Panc1 (cell line): ENCODE measurements around the gene MTRFR. TPM values are rescaled to one million over a fixed set of nuclear protein-coding genes. Genes with fewer than 3 reads are reported as not detected.

Experiments
- ATAC-seq: fragments of 200-7000 bp; cut with Tn5 transposase; 2 replicates; pipeline ENCODE4 v1.9.1; 2020; ENCODE audit warnings: mild to moderate bottlenecking, moderate library complexity
- BruUV-seq: library from RNA; stranded (reverse); fragments of 400-500 nt; replicated peaks from 2 replicates; lab custom pipeline; 2021; lab: Mats Ljungman, UMichigan
- CTCF ChIA-PET: fragments of 300-600 bp; sonication (Branson Sonifier 250); formaldehyde crosslinking; loops from one replicate; lab custom pipeline; 2022; ENCODE audit warnings: antibody characterized with exemption; lab: Charles Lee
- POLR2A ChIA-PET: fragments of 300-600 bp; sonication (Branson Sonifier 250); formaldehyde crosslinking; loops from one replicate; lab custom pipeline; 2022; ENCODE audit warnings: antibody characterized with exemption; lab: Charles Lee
- DNase-seq: peaks from one replicate; pipeline ENCODE4 v3.0.0-alpha.2; 2010; ENCODE audit warnings: low read depth, low spot score
- H3K27ac ChIP-seq: 2 replicates; pipeline ENCODE4 v1.5.1; 2011; ENCODE audit warnings: mild to moderate bottlenecking, low read length, inconsistent platforms
- H3K27me3 ChIP-seq: fragments of 200-500 bp; sonication (Bioruptor generic); 2 replicates; pipeline ENCODE4 v1.6.0; 2014; ENCODE audit warnings: low read length, inconsistent platforms; ENCODE audit not compliant: control insufficient read depth, insufficient read depth
- H3K36me3 ChIP-seq: fragments of 200-500 bp; sonication (Bioruptor generic); 2 replicates; pipeline ENCODE4 v1.5.1; 2014; ENCODE audit warnings: inconsistent platforms, mild to moderate bottlenecking, low read length, moderate library complexity; ENCODE audit not compliant: control insufficient read depth, insufficient read depth
- H3K4me1 ChIP-seq: 2 replicates; pipeline ENCODE4 v1.5.1; 2011; ENCODE audit warnings: inconsistent platforms, mild to moderate bottlenecking, low read length, moderate library complexity; ENCODE audit not compliant: control insufficient read depth, insufficient read depth
- H3K4me3 ChIP-seq, 2 experiments: 2 replicates each; pipeline ENCODE4 v1.5.1; 2011 to 2012; ENCODE audit warnings: low read depth in 2 of 2, low read length in 2 of 2, mild to moderate bottlenecking in 2 of 2, inconsistent platforms in 1 of 2, moderate library complexity in 1 of 2
- H3K9me3 ChIP-seq: fragments of 200-500 bp; sonication (Bioruptor generic); 2 replicates; pipeline ENCODE4 v1.5.1; 2014; ENCODE audit warnings: low read depth, mild to moderate bottlenecking, inconsistent platforms, low read length, moderate library complexity; ENCODE audit not compliant: control insufficient read depth, insufficient read depth
- CTCF ChIP-seq: fragments of 450-650 bp; IDR thresholded peaks from 2 replicates; pipeline ENCODE4 v1.5.1; 2017; ENCODE audit warnings: mild to moderate bottlenecking
- POLR2AphosphoS5 ChIP-seq: IDR thresholded peaks from 2 replicates; pipeline ENCODE4 v1.6.1; 2012; ENCODE audit warnings: mild to moderate bottlenecking, low read depth, low read length, moderate library complexity
- REST ChIP-seq, 2 experiments: IDR thresholded peaks; 2 replicates each; pipeline ENCODE4 v1.6.1; 2011 to 2012; ENCODE audit warnings: low read depth in 2 of 2, control low read depth in 1 of 2, low read length in 1 of 2, mild to moderate bottlenecking in 1 of 2, moderate library complexity in 1 of 2; ENCODE audit not compliant: insufficient read depth in 1 of 2
- SIN3A ChIP-seq: IDR thresholded peaks from 2 replicates; pipeline ENCODE4 v1.6.1; 2012; ENCODE audit warnings: low read depth, mild to moderate bottlenecking, low read length, moderate library complexity, borderline replicate concordance; ENCODE audit not compliant: insufficient read depth
- TCF7L2 ChIP-seq: IDR thresholded peaks from 2 replicates; pipeline ENCODE4 v1.6.1; 2011; ENCODE audit warnings: mild to moderate bottlenecking, low read depth, low read length, inconsistent platforms
- in situ Hi-C: cut with HindIII; loops from 2 replicates; pipeline ENCODE4 v1.10.0; 2016; ENCODE audit warnings: low sequenced_read_pairs, low pct_unique_long_range_greater_than_20kb
- intact Hi-C: fragments of 100-400 bp; cut with micrococcal nuclease; formaldehyde crosslinking; loops from one replicate; pipeline ENCODE4 v1.10.0; 2022; ENCODE audit not compliant: unreplicated experiment
- total RNA-seq: library from RNA; stranded (reverse); gene quantifications from one replicate; pipeline ENCODE4 v1.2.1, GENCODE V29; 2021; ENCODE audit not compliant: unreplicated experiment

The MTRFR gene
- total RNA-seq, 1 experiment from 2014 or later, result 21.5 TPM

DNA sequence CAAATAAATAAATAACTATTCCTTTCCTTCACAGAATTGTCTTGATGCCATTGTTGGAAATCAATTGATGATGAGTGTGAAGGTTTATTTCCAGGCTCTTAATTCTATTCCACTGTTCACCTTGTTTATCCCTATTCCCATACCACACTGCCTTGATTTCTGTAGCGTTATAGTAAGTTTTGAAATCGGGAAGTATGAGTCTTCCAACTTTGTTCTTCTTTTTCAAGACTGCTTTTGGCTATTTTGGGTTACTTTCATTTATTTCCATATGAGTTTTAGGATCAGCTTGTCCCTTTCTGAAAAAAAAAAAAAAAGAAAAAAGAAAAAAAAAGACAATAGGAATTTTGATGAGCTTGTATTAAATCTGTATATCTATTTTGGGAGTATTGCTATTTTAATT, 47.7 kb downstream of the MTRFR start:
- no TSS peak for BruUV-seq
- H3K27ac ChIP-seq, result no peak overlapping the region
- no peaks in the 10 kb centered on the region for H3K27me3 ChIP-seq
- CTCF ChIA-PET, result interaction anchor here (0.5 kb wide), 1 partner anchor 386 kb away, joined by 5 read pairs; no protein-coding TSS in a partner anchor
- no peaks in the 10 kb centered on the region for H3K9me3 ChIP-seq
- TF ChIP-seq SIN3A (no peak), REST (IDR thresholded peaks at IDR 0.05; ENCODE audit: insufficient read depth in 1 of 2, low read depth in 2 of 2, low read length in 1 of 2) (no peak), TCF7L2 (no peak)
- intact Hi-C loops (no loop called here), in situ Hi-C loops (no loop called here)
- H3K4me3 ChIP-seq, result no peak overlapping the region
- POLR2A ChIA-PET, result no interaction called here
- DNase-seq (no peak), ATAC-seq (no peak)
- no peaks in the 10 kb centered on the region for H3K36me3 ChIP-seq
- H3K4me1 ChIP-seq, result no peaks in the 10 kb centered on the region

GRCh38 chr12:123282111-123282510, 48.9 kb downstream of the MTRFR start:
- intact Hi-C loops, result no loop called here
- H3K9me3 ChIP-seq, result no peaks in the 10 kb centered on the region
- H3K4me1 ChIP-seq, result no peaks in the 10 kb centered on the region
- no peaks in the 10 kb centered on the region for H3K27me3 ChIP-seq
- no peaks in the 10 kb centered on the region for H3K36me3 ChIP-seq
- DNase-seq, result no peak
- H3K4me3 ChIP-seq, result no peak overlapping the region
- no peak for ATAC-seq
- TF ChIP-seq REST (IDR thresholded peaks at IDR 0.05; ENCODE audit: insufficient read depth in 1 of 2, low read depth in 2 of 2, low read length in 1 of 2) (no peak), POLR2AphosphoS5 (no peak), CTCF (no peak), TCF7L2 (no peak), SIN3A (no peak)
- no peak overlapping the region for H3K27ac ChIP-seq
- BruUV-seq, result no TSS peak
- in situ Hi-C loops, result no loop called here
- POLR2A ChIA-PET, result no interaction called here
- CTCF ChIA-PET, result no interaction called here
